Measurements from ENCODE around the gene PDLIM1.

The PDLIM1 gene

DNA sequence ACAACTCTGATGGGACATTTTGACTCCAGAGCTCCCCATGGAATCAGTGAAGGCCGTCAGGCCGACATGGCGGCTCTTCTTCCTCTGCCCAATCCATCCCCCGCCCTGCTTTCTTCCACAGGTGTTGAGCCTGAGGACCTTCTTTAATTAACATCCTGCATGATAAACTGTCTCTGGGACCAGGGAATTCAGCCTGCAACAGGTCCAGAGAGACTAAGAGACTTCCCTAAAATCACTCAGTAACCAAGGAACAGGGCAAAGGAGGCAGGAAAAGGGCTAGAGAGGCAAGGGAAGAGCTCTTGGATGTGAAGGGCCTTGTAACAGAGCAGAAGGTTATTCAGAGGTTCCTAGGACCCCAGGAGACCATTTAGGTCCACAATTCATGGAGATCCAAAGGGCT lies 6.0 kb upstream of the PDLIM1 start:
- H3K4me1 ChIP-seq (ENCODE audit: control insufficient read depth, insufficient read depth, low read length), result peaks cover 7% of the 10 kb centered on the region
- no peaks in the 10 kb centered on the region for H3K9me3 ChIP-seq (ENCODE audit: control insufficient read depth, insufficient read depth, low read length)
- H3K4me3 ChIP-seq (ENCODE audit: low read depth, low read length), result no peak overlapping the region
- H3K27me3 ChIP-seq (ENCODE audit: control insufficient read depth, insufficient read depth, low read length), result peaks cover 36% of the 10 kb centered on the region
- H3K9ac ChIP-seq (ENCODE audit: low read depth, low read length), result no peak overlapping the region
- no peaks in the 10 kb centered on the region for H3K36me3 ChIP-seq (ENCODE audit: control insufficient read depth, insufficient read depth, low read length)

DNA sequence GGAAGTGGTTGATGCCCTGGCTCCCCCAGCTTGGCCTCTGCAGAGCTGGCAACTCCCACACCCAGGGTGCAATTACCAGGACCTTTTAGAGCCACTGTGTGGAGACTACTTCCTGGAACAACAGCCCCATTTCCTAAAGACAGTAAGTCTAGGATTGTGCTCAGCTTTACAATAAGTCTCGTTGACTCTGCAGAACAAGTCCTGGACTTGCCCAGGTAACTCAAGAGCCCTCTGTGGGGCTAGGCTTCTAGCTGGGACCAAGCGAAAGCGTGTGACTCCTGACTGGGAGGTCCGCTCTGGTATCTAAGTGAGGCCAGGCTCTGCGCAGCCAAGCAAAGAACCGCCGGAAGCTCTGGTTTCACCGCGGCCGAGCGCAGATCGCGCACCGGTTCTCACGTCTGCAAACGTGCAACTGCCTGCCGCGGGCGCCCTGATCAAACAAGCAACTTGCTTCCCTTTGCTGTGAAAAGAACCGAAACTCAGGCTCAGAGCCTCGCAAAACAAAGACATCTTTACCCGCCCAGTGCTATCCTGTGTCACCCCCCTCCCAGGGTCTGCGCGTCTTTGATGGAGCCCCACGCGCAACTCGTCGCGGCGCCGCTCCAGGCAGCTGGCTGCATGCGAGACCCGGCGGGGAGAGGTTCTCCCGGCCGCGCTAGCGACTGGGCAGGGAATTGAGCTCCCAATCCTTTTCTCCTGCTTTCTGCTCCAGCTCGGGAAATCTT lies 4.4 kb upstream of the PDLIM1 start:
- no peaks in the 10 kb centered on the region for H3K36me3 ChIP-seq (ENCODE audit: control insufficient read depth, insufficient read depth, low read length)
- H3K4me1 ChIP-seq (ENCODE audit: control insufficient read depth, insufficient read depth, low read length), result peaks cover 7% of the 10 kb centered on the region
- peak overlapping the region; percentile 45 for H3K4me3 ChIP-seq (ENCODE audit: low read depth, low read length)
- H3K9me3 ChIP-seq (ENCODE audit: control insufficient read depth, insufficient read depth, low read length), result no peaks in the 10 kb centered on the region
- peak overlapping the region; percentile 3 for H3K9ac ChIP-seq (ENCODE audit: low read depth, low read length)
- H3K27me3 ChIP-seq (ENCODE audit: control insufficient read depth, insufficient read depth, low read length), result peaks cover 36% of the 10 kb centered on the region

DNA sequence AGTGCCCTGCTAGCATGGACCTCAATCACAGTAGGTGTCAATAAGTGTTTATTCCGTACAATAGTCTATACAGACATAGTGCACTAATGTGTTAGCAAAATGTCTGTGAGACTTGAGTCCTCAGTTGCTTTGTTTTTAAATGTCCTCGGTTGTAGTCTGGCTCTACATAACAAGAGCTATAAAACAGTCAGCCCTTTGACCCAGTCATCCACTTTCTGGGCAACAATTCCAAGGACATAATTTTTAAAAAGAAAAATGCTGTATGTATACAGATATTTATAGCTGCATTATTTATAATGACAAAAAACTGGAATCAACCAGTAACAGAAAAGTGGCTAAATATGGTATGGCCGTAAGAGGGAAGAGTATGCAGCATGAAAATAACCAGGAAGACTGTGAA lies 2.8 kb upstream of the PDLIM1 start:
- Histone ChIP-seq H3K27me3 (ENCODE audit: control insufficient read depth, insufficient read depth, low read length) (peaks cover 36% of the 10 kb centered on the region), H3K36me3 (ENCODE audit: control insufficient read depth, insufficient read depth, low read length) (no peaks in the 10 kb centered on the region), H3K9ac (ENCODE audit: low read depth, low read length) (no peak overlapping the region), H3K4me3 (ENCODE audit: low read depth, low read length) (no peak overlapping the region), H3K9me3 (ENCODE audit: control insufficient read depth, insufficient read depth, low read length) (no peaks in the 10 kb centered on the region), H3K4me1 (ENCODE audit: control insufficient read depth, insufficient read depth, low read length) (peaks cover 12% of the 10 kb centered on the region)

DNA sequence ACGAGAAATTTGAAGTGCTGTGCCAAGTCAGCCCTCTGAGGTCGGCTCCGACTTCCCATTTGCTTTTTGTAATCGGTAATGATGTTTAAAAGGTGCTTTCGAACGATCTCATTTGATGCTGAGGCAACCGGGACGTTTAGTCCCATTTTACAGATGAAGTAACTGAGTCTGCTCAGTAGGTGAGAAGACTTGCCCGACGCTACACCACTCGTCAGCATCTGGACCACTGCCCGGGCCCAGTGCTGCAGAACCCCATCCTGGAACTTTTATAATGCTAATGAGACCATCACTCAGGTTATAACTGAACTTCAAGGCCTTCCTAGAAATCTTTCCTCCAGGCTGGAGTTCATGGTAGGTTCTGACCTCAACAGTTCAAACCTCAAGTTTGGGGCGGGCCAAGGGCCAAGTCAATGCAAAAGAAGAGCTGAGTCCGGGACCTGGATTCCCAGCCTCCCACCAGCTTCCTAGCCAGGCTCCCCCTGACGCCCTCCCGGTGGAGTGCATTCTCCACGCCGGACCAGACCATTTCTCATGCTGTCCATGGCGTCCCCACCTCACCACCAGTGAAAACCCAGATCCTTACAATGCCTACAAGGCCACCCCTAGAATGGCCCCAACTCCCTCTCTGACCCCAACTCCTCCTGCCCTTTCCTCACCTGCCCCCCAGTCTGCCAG lies 699 bp upstream of the PDLIM1 start:
- Histone ChIP-seq H3K9ac (ENCODE audit: low read depth, low read length) (no peak overlapping the region), H3K27me3 (ENCODE audit: control insufficient read depth, insufficient read depth, low read length) (peaks cover 29% of the 10 kb centered on the region), H3K36me3 (ENCODE audit: control insufficient read depth, insufficient read depth, low read length) (peaks cover 3% of the 10 kb centered on the region), H3K9me3 (ENCODE audit: control insufficient read depth, insufficient read depth, low read length) (no peaks in the 10 kb centered on the region), H3K4me1 (ENCODE audit: control insufficient read depth, insufficient read depth, low read length) (peaks cover 30% of the 10 kb centered on the region), H3K4me3 (ENCODE audit: low read depth, low read length) (peak overlapping the region; percentile 58)

DNA sequence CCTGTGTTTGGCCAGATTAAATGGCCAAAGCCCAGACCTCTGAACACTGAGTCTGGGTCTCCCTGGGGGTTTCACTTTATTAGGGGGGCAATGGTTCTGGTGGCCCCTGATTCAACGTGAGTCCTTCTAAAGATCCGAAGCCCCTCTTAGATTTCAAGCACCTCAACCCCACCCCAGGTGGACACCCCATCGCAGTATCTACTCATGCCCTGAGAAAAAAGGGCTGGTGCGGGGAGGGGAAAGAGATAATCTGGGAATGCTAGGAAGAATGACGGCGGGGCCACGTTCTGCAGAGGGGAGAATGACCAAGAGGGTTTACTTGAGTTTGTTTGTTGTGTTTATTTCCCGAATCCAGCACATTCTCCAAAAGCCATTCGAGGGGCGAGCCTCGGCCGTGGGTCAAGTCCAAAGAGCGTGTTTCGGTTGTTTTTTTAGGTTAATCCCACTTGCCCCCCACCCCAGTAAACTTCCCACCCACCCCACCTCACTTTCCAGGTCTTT lies 832 bp downstream of the PDLIM1 start:
- H3K36me3 ChIP-seq (ENCODE audit: control insufficient read depth, insufficient read depth, low read length), result peaks cover 3% of the 10 kb centered on the region
- H3K4me3 ChIP-seq (ENCODE audit: low read depth, low read length), result peak overlapping the region; percentile 67
- H3K9me3 ChIP-seq (ENCODE audit: control insufficient read depth, insufficient read depth, low read length), result no peaks in the 10 kb centered on the region
- H3K4me1 ChIP-seq (ENCODE audit: control insufficient read depth, insufficient read depth, low read length), result peaks cover 29% of the 10 kb centered on the region
- peak overlapping the region; percentile 84 for H3K9ac ChIP-seq (ENCODE audit: low read depth, low read length)
- peaks cover 13% of the 10 kb centered on the region for H3K27me3 ChIP-seq (ENCODE audit: control insufficient read depth, insufficient read depth, low read length)

DNA sequence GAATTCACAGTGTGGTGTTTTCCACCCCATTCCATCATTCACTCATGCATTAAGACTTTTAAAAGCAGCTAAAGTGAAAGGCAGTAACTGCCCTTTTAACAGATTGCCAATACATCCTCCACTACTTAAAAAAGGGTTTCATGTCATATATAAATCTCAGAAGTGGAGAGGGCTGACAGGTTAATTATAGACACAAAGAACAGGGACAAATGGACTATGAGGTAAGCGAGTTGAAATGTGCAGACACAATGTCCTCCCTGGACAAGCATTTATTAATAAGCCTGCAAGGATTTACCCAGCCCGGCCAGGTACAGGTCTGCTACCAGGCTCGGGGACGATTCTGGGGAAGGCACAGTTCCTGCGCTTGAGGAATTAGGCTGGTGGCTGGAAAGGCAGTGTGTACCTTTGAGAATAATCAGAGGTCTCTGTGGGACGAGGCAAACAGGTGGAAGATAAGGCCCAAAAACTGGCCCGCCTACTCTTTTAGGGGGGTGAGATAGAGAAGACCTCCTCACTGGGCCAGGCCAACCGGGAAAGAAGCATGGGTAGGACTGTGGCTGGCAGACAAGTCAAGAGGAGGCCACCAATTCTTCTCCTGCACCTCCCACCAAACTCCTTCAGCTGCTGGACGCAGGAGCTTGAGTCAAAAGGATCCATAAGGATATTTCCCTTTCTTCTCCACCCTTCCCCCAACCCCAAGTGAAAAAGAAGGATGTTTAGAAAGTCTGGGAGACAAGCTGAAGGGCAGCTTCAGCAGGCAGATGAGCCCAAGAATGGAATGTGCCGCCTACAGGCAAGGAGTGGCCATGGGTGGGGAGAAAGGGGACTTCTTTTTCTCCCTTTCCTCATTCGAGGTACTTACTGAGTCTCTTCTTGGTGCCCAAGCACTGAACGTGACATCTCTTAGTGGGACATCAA lies 1.5 kb downstream of the PDLIM1 start:
- Histone ChIP-seq H3K4me3 (ENCODE audit: low read depth, low read length) (peak overlapping the region; percentile 67), H3K36me3 (ENCODE audit: control insufficient read depth, insufficient read depth, low read length) (peaks cover 3% of the 10 kb centered on the region), H3K9me3 (ENCODE audit: control insufficient read depth, insufficient read depth, low read length) (no peaks in the 10 kb centered on the region), H3K4me1 (ENCODE audit: control insufficient read depth, insufficient read depth, low read length) (peaks cover 29% of the 10 kb centered on the region), H3K27me3 (ENCODE audit: control insufficient read depth, insufficient read depth, low read length) (peaks cover 8% of the 10 kb centered on the region), H3K9ac (ENCODE audit: low read depth, low read length) (peak overlapping the region; percentile 19)

DNA sequence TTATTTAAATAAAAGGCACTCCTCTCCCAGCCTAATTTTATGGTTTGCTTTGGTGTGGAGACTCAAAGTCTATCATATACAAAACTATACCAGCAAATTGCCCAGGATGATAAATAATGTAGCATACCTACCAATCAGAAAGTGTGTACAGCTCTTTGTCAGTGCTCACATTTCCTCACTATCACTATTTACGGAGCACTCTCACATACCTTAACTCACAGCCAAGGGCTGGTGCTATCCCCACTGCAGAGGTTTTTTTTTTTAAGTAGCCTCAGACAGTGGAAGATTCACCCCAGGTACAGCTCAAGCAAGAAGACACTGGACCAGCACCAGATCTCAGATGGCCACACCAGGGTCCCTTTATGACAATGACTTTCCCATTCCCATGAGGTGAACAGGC lies 2.5 kb downstream of the PDLIM1 start:
- Histone ChIP-seq H3K9me3 (ENCODE audit: control insufficient read depth, insufficient read depth, low read length) (no peaks in the 10 kb centered on the region), H3K4me1 (ENCODE audit: control insufficient read depth, insufficient read depth, low read length) (peaks cover 27% of the 10 kb centered on the region), H3K4me3 (ENCODE audit: low read depth, low read length) (peak overlapping the region; percentile 67), H3K27me3 (ENCODE audit: control insufficient read depth, insufficient read depth, low read length) (no peaks in the 10 kb centered on the region), H3K9ac (ENCODE audit: low read depth, low read length) (peak overlapping the region; percentile 2), H3K36me3 (ENCODE audit: control insufficient read depth, insufficient read depth, low read length) (peaks cover 3% of the 10 kb centered on the region)

DNA sequence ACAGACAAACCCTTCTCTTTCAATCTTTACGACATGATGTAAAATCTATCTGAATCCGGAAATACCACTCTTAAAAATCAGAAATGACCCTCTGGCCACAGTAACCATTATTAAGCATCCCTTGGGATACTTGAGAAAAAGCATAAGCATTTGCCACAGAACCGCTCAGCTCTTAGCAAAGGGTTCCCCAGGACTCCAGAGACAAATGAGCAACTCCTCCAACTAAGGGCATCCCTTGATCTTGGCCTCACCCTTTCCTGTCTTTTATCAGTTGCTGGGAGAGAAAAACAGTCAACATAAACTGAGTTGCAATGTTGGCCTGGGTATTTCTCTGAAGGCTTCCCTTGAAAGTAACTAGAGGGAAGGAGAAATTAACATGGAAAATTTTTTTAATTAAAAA lies 3.5 kb downstream of the PDLIM1 start:
- Histone ChIP-seq H3K9ac (ENCODE audit: low read depth, low read length) (no peak overlapping the region), H3K27me3 (ENCODE audit: control insufficient read depth, insufficient read depth, low read length) (no peaks in the 10 kb centered on the region), H3K4me1 (ENCODE audit: control insufficient read depth, insufficient read depth, low read length) (peaks cover 30% of the 10 kb centered on the region), H3K36me3 (ENCODE audit: control insufficient read depth, insufficient read depth, low read length) (peaks cover 3% of the 10 kb centered on the region), H3K4me3 (ENCODE audit: low read depth, low read length) (peak overlapping the region; percentile 23), H3K9me3 (ENCODE audit: control insufficient read depth, insufficient read depth, low read length) (no peaks in the 10 kb centered on the region)

DNA sequence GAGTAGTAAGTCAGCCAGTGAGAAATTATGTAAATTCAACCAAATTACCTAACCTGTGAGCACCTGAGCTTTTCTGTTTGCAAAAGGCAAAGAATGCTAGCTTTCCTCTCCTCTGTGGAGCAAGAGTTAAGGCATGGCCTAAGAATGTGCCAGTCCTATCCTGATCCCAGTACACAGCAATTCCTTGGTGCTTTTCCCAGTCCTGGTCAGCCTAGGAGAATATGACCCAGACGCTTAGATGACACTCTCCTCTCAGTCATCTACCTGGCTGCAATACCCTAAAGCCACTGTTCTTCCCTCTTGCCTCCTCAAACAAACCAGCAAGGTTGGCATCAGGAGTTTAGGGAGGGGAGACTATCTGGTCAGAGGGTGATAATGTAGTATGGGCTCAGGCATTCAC lies 4.1 kb downstream of the PDLIM1 start:
- Histone ChIP-seq H3K9ac (ENCODE audit: low read depth, low read length) (no peak overlapping the region), H3K4me1 (ENCODE audit: control insufficient read depth, insufficient read depth, low read length) (peaks cover 35% of the 10 kb centered on the region), H3K27me3 (ENCODE audit: control insufficient read depth, insufficient read depth, low read length) (no peaks in the 10 kb centered on the region), H3K9me3 (ENCODE audit: control insufficient read depth, insufficient read depth, low read length) (no peaks in the 10 kb centered on the region), H3K36me3 (ENCODE audit: control insufficient read depth, insufficient read depth, low read length) (peaks cover 3% of the 10 kb centered on the region), H3K4me3 (ENCODE audit: low read depth, low read length) (peak overlapping the region; percentile 28)

DNA sequence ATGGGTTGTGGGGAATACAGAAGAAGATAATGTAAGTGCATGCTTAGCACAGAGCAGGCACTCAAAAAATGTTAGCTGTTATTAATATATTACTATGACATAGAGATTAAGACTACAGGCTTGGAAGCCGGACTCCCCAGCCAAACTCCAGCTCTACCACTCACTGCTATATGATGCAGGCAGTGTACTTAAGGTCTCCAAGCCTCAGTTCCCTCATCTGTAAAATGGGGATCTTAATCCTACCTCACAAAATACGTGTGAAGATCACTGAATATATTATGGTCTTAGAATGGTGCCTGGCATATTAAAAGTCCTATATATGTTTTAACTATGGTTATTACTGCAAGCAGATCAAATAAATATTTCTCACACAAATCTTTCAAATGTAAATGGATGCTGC lies 5.2 kb downstream of the PDLIM1 start:
- Histone ChIP-seq H3K4me3 (ENCODE audit: low read depth, low read length) (no peak overlapping the region), H3K4me1 (ENCODE audit: control insufficient read depth, insufficient read depth, low read length) (peaks cover 44% of the 10 kb centered on the region), H3K9ac (ENCODE audit: low read depth, low read length) (no peak overlapping the region)

DNA sequence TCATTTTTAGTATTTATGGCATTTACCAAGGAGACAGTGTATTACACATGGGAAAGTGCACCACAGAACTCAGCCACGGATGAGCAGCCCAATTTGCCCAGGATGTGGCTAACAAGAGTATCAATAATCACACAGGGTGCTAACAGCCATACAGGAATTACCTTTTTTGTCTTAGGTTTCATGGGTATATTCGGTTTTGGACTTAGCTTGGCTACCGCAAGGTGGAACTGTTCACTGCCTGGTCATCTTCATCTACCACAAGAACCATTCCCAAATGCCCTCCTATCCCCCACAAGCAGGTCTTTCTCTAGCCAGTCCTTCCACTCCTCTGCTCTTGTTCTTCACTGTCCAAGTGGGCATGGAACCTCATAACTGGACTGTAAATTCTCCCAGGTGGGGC lies 6.0 kb downstream of the PDLIM1 start:
- H3K9me3 ChIP-seq (ENCODE audit: control insufficient read depth, insufficient read depth, low read length), result no peaks in the 10 kb centered on the region
- peaks cover 3% of the 10 kb centered on the region for H3K36me3 ChIP-seq (ENCODE audit: control insufficient read depth, insufficient read depth, low read length)
- H3K4me1 ChIP-seq (ENCODE audit: control insufficient read depth, insufficient read depth, low read length), result peaks cover 45% of the 10 kb centered on the region
- no peaks in the 10 kb centered on the region for H3K27me3 ChIP-seq (ENCODE audit: control insufficient read depth, insufficient read depth, low read length)
- no peak overlapping the region for H3K4me3 ChIP-seq (ENCODE audit: low read depth, low read length)
- H3K9ac ChIP-seq (ENCODE audit: low read depth, low read length), result no peak overlapping the region

More for the DNA sequence above, 5.2 kb downstream of the PDLIM1 start:
- Histone ChIP-seq H3K9me3 (ENCODE audit: control insufficient read depth, insufficient read depth, low read length) (no peaks in the 10 kb centered on the region), H3K36me3 (ENCODE audit: control insufficient read depth, insufficient read depth, low read length) (peaks cover 3% of the 10 kb centered on the region), H3K27me3 (ENCODE audit: control insufficient read depth, insufficient read depth, low read length) (no peaks in the 10 kb centered on the region)
